GM23248 (cell line): ENCODE results near the gene SCN3A. TPM values are rescaled to one million over a fixed set of nuclear protein-coding genes. Genes with fewer than 3 reads are reported as not detected.

Experiments used
- DNase-seq: peaks from one replicate; pipeline ENCODE4 v3.0.0-alpha.2; 2015
- H2AFZ ChIP-seq: fragments of 200-600 bp; sonication (generic); 2 replicates; pipeline ENCODE4 v1.6.1; 2016; ENCODE audit warnings: antibody characterized with exemption
- H3F3A ChIP-seq: fragments of 200-600 bp; sonication (generic); 2 replicates; pipeline ENCODE4 v1.6.1; 2016; ENCODE audit warnings: mild to moderate bottlenecking, antibody characterized with exemption, mixed run types; ENCODE audit not compliant: insufficient read depth
- H3K27ac ChIP-seq: fragments of 200-600 bp; sonication (generic); 2 replicates; pipeline ENCODE4 v1.5.1; 2016; ENCODE audit warnings: mild to moderate bottlenecking
- H3K27me3 ChIP-seq: fragments of 200-600 bp; sonication (generic); replicated peaks from 2 replicates; pipeline ENCODE4 v1.6.1; 2016; ENCODE audit warnings: mild to moderate bottlenecking; ENCODE audit not compliant: insufficient read depth
- H3K36me3 ChIP-seq: fragments of 200-600 bp; sonication (generic); 2 replicates; pipeline ENCODE4 v1.6.1; 2016; ENCODE audit warnings: low read depth, mild to moderate bottlenecking
- H3K4me1 ChIP-seq: fragments of 200-600 bp; sonication (generic); 2 replicates; pipeline ENCODE4 v1.6.1; 2016; ENCODE audit warnings: mild to moderate bottlenecking; ENCODE audit not compliant: insufficient read depth
- H3K4me2 ChIP-seq: fragments of 200-600 bp; sonication (generic); one replicate; pipeline ENCODE4 v1.6.1; 2016; ENCODE audit warnings: mild to moderate bottlenecking; ENCODE audit not compliant: unreplicated experiment
- H3K4me3 ChIP-seq: fragments of 200-600 bp; sonication (generic); 2 replicates; pipeline ENCODE4 v1.5.1; 2016; ENCODE audit warnings: mild to moderate bottlenecking
- H3K79me2 ChIP-seq: fragments of 200-600 bp; sonication (generic); 2 replicates; pipeline ENCODE4 v1.6.1; 2016; ENCODE audit warnings: mild to moderate bottlenecking; ENCODE audit not compliant: insufficient read depth
- H3K9ac ChIP-seq: fragments of 200-600 bp; sonication (generic); 2 replicates; pipeline ENCODE4 v1.6.1; 2016; ENCODE audit warnings: mild to moderate bottlenecking
- H3K9me2 ChIP-seq: fragments of 200-600 bp; sonication (generic); 2 replicates; pipeline ENCODE4 v1.6.1; 2016; ENCODE audit warnings: mixed run types, mild to moderate bottlenecking, moderate library complexity; ENCODE audit not compliant: insufficient read depth
- H3K9me3 ChIP-seq: fragments of 200-600 bp; sonication (generic); one replicate; pipeline ENCODE4 v1.6.1; 2017; ENCODE audit warnings: low read depth
- H4K20me1 ChIP-seq: fragments of 200-600 bp; sonication (generic); 2 replicates; pipeline ENCODE4 v1.6.0; 2016; ENCODE audit not compliant: insufficient read depth
- EZH2 ChIP-seq: fragments of 200-600 bp; sonication (generic); IDR thresholded peaks from 2 replicates; pipeline ENCODE4 v1.6.1; 2018; ENCODE audit warnings: antibody characterized with exemption, mild to moderate bottlenecking; ENCODE audit not compliant: insufficient read depth, poor library complexity, severe bottlenecking
- EZH2phosphoT487 ChIP-seq: fragments of 200-600 bp; sonication (generic); IDR thresholded peaks from 2 replicates; pipeline ENCODE4 v1.6.1; 2018; ENCODE audit warnings: antibody characterized with exemption, moderate library complexity, mild to moderate bottlenecking, low read depth; ENCODE audit not compliant: insufficient read depth
- WGBS, 2 experiments: methylation state at CpG; one replicate each; pipeline ENCODE4 v1.1.6; 2015 to 2017; ENCODE audit warnings: low lambda C conversion rate in 2 of 2, low coverage in 1 of 2; ENCODE audit errors: missing lambda C conversion rate in 2 of 2; 5-methylcytosine and 5-hydroxymethylcytosine counted together
- in situ Hi-C: fragments of 300-500 bp; cut with MboI; formaldehyde crosslinking; loops from 2 replicates; pipeline ENCODE4 v1.15.0; 2020
- polyA plus RNA-seq: library from polyadenylated mRNA; unstranded; fragments of >200 nt; fragmentation: Nextera tagmentation; extraction: Ambion mirVana; gene quantifications from 2 replicates; pipeline ENCODE4 v1.2.1, GENCODE V29; 2016
- total RNA-seq: library from RNA; depleted of rRNA; stranded (reverse); fragments of >200 nt; shearing (Covaris generic); gene quantifications from 2 replicates; pipeline ENCODE4 v1.2.3, GENCODE V29; 2014

SCN3A gene
- total and polyA plus RNA-seq, 2 experiments from 2014 or later = 0.11 TPM; not detected in 1

DNA sequence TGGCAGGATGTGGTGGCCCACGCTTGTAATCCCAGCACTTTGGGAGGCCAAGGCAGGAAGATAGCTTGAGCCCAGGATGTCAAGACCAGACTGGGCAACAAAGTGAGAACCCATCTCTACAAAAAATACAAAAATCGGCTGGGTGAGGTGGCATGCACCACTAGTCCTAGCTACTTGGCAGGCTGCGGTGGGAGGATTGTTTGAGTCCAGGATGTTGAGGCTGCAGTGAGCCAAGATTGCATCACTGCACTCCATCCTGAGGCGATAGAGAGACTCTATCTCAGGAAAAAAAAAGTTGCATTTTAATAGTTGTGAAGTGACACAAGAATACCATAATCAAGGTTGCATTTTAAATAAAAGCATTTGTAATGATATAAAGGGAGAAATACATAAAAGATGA, 124.4 kb downstream of the SCN3A start:
- Histone ChIP-seq H3K4me2 (no peak overlapping the region), H3K9ac (no peak overlapping the region), H2AFZ (no peak overlapping the region), H4K20me1 (no peaks in the 10 kb centered on the region), H3K4me3 (no peak overlapping the region), H3K36me3 (no peaks in the 10 kb centered on the region), H3K9me2 (no peaks in the 10 kb centered on the region), H3K27ac (no peak overlapping the region), H3F3A (no peaks in the 10 kb centered on the region), H3K9me3 (no peaks in the 10 kb centered on the region), H3K27me3 (no peaks in the 10 kb centered on the region), H3K4me1 (no peaks in the 10 kb centered on the region), H3K79me2 (no peaks in the 10 kb centered on the region)
- no peak for DNase-seq
- in situ Hi-C loops = no loop called here
- TF ChIP-seq EZH2 (no peak), EZH2phosphoT487 (no peak)
- 40 to 41% methylated on average over 4 of the region's 4 CpGs for WGBS, 2 experiments

DNA sequence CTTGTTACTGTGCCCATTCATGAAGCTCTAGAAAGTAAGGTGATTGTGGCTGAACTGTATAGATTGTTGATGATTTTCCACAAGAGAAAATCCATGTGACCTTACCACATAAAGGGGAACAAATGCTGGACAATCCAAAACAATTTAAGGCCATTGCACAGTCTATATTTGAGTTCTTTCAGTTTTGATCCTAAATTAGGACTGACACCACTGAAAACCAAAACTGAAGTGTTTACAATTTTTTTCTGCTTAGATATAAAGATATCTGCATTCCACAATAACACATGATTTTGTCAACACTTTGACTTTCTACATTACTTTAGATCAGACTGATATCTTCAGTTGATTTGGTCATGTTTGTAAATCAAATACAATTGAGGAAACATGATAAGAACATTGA, 124.9 kb downstream of the SCN3A start:
- Histone ChIP-seq H3K79me2 (no peaks in the 10 kb centered on the region), H2AFZ (no peak overlapping the region), H3K27ac (no peak overlapping the region), H3K4me2 (no peak overlapping the region), H3K9me3 (no peaks in the 10 kb centered on the region), H3K36me3 (no peaks in the 10 kb centered on the region), H3K9me2 (no peaks in the 10 kb centered on the region), H3K4me3 (no peak overlapping the region), H4K20me1 (no peaks in the 10 kb centered on the region), H3K4me1 (no peaks in the 10 kb centered on the region), H3K9ac (no peak overlapping the region), H3F3A (no peaks in the 10 kb centered on the region), H3K27me3 (no peaks in the 10 kb centered on the region)
- in situ Hi-C loops = no loop called here
- no peak for TF ChIP-seq EZH2
- TF ChIP-seq EZH2phosphoT487 = no peak
- no peak for DNase-seq

DNA sequence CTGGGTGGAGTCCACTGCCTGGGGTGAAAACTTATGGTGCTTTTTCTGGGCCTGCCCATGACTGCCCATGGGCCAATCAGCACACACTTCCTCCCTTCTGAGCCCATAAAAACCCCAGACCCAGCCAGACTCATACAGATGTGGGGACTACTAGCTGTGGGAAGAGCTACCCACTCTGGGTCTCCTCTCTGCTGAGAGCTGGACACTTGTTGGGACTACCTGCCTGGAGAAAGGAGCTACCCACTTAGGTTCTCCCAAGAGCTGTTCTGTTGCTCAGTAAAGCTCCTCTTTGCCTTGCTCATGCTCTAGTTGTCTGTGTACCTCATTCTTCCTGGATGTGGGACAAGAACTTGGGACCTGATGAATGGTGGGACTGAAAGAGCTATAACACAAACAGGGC, 129.0 kb downstream of the SCN3A start:
- TF ChIP-seq EZH2 = no peak
- no peak overlapping the region for H3K27ac ChIP-seq
- H3K79me2 ChIP-seq = no peaks in the 10 kb centered on the region
- H3K9me3 ChIP-seq = no peaks in the 10 kb centered on the region
- H3K9ac ChIP-seq = no peak overlapping the region
- no peak overlapping the region for H3K4me3 ChIP-seq
- H3K4me2 ChIP-seq = no peak overlapping the region
- H2AFZ ChIP-seq = no peak overlapping the region
- no peaks in the 10 kb centered on the region for H4K20me1 ChIP-seq
- in situ Hi-C loops = no loop called here
- no peaks in the 10 kb centered on the region for H3K9me2 ChIP-seq
- H3F3A ChIP-seq = no peaks in the 10 kb centered on the region
- no peak for DNase-seq
- no peaks in the 10 kb centered on the region for H3K36me3 ChIP-seq
- H3K4me1 ChIP-seq = no peaks in the 10 kb centered on the region
- no peaks in the 10 kb centered on the region for H3K27me3 ChIP-seq

DNA sequence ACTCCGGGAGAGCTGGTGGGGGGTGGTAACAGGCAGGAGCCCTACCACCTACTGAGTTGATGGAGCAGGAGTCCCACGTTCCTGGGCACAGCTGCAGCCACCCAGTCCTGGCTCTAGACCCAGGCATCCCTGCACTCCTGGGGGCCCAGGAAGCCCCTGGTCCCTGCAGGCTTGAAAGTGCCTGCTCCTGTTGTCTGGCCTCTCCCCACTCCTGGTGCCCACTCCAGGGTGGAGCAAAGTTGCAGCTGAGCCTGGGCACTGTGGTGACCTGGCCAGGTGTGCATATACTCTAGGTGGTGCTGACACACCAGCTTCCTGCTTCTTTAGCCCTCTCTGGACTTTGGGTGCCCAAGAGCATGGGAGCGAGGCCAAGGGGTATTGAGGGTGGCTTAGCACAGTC, 129.5 kb downstream of the SCN3A start:
- TF ChIP-seq EZH2 = no peak
- TF ChIP-seq EZH2phosphoT487 = no peak
- in situ Hi-C loops = no loop called here
- Histone ChIP-seq H3K9me2 (no peaks in the 10 kb centered on the region), H4K20me1 (no peaks in the 10 kb centered on the region), H3K79me2 (no peaks in the 10 kb centered on the region), H2AFZ (no peak overlapping the region), H3F3A (no peaks in the 10 kb centered on the region), H3K36me3 (no peaks in the 10 kb centered on the region), H3K9me3 (no peaks in the 10 kb centered on the region), H3K9ac (no peak overlapping the region), H3K27ac (no peak overlapping the region), H3K4me3 (no peak overlapping the region), H3K27me3 (no peaks in the 10 kb centered on the region), H3K4me1 (no peaks in the 10 kb centered on the region), H3K4me2 (no peak overlapping the region)
- no peak for DNase-seq
- WGBS, 2 experiments = 38 to 58% methylated on average over 2 to 3 of the region's 3 CpGs

DNA sequence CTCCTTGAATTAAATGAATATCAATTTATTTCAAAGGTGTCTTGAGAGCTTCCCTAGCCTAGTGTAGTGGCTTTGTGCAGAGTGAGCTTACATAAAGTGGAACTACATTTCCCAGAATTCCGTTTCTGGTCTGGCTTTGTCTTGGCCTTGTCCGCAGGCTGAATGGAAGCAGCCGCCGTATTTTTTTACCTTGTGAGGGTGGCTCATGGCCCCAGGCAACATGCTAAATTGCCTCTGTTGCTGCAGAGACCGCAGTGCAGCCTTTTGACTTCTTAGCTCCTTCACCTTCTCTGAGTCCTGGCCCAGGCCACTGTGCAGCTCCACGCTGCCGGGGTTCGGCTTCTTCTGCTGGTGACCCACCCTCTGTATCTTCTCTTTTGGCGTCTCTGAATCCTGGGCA, 133.8 kb downstream of the SCN3A start:
- peak; percentile 9 for DNase-seq
- H3K27ac ChIP-seq = no peak overlapping the region
- H3K79me2 ChIP-seq = no peaks in the 10 kb centered on the region
- H3K4me3 ChIP-seq = no peak overlapping the region
- H3K9me3 ChIP-seq = no peaks in the 10 kb centered on the region
- peak overlapping the region; percentile 43 for H2AFZ ChIP-seq
- WGBS, 2 experiments = 28 to 42% methylated on average over 9 of the region's 9 CpGs
- H3K9me2 ChIP-seq = no peaks in the 10 kb centered on the region
- H3K4me1 ChIP-seq = no peaks in the 10 kb centered on the region
- no peaks in the 10 kb centered on the region for H3F3A ChIP-seq
- no peaks in the 10 kb centered on the region for H4K20me1 ChIP-seq
- no peak overlapping the region for H3K4me2 ChIP-seq
- in situ Hi-C loops = no loop called here
- no peak overlapping the region for H3K9ac ChIP-seq
- H3K27me3 ChIP-seq = no peaks in the 10 kb centered on the region
- TF ChIP-seq EZH2phosphoT487 (no peak), EZH2 (no peak)
- H3K36me3 ChIP-seq = no peaks in the 10 kb centered on the region
